IMR-90 (cell line): ENCODE measurements around the gene KRTAP10-9. TPM values are rescaled to one million over a fixed set of nuclear protein-coding genes. Genes with fewer than 3 reads are reported as not detected.
"Not testable (repeated sequence)": the region's sequence is repeated elsewhere in the genome, so short reads cannot be mapped to it uniquely, and the experiment has no call there.

ENCODE experiments used
- ATAC-seq: fragments of 200-7000 bp; cut with Tn5 transposase; 2 replicates; pipeline ENCODE4 v1.9.1; 2020; ENCODE audit warnings: low read depth, mild to moderate bottlenecking, moderate library complexity
- BruUV-seq: library from RNA; stranded (reverse); fragments of 400-500 nt; replicated peaks from 2 replicates; lab custom pipeline; 2021; lab: Mats Ljungman, UMichigan
- CTCF ChIA-PET: fragments of 300-600 bp; formaldehyde crosslinking; extraction: SDS; loops from one replicate; lab custom pipeline; 2021; ENCODE audit warnings: antibody characterized with exemption; lab: Yijun Ruan, JAX
- POLR2A ChIA-PET: fragments of 300-600 bp; sonication (Branson Sonifier 250); formaldehyde crosslinking; loops from one replicate; lab custom pipeline; 2022; ENCODE audit warnings: antibody characterized with exemption; ENCODE audit not compliant: unreplicated experiment; lab: Charles Lee
- DNase-seq: peaks from one replicate; pipeline ENCODE4 v3.0.0; 2013
- H2AFZ ChIP-seq: replicated peaks from 2 replicates; pipeline ENCODE3; 2013; ENCODE audit warnings: low read length, mild to moderate bottlenecking; ENCODE audit not compliant: poor library complexity
- H2AK5ac ChIP-seq: 2 replicates; pipeline ENCODE4 v1.6.1; 2013; ENCODE audit warnings: low read depth, low read length, inconsistent platforms
- H2AK9ac ChIP-seq: replicated peaks from 2 replicates; pipeline ENCODE3; 2013; ENCODE audit warnings: mild to moderate bottlenecking, low read depth, low read length, moderate library complexity; ENCODE audit not compliant: poor library complexity
- H2BK120ac ChIP-seq: 2 replicates; pipeline ENCODE4 v1.6.1; 2013; ENCODE audit warnings: low read depth, low read length, inconsistent platforms
- H2BK15ac ChIP-seq: 3 replicates; pipeline ENCODE4 v1.6.1; 2013; ENCODE audit warnings: low read depth, low read length, inconsistent platforms
- H2BK20ac ChIP-seq: 2 replicates; pipeline ENCODE4 v1.6.1; 2013; ENCODE audit warnings: low read depth, mild to moderate bottlenecking, inconsistent platforms, low read length, moderate library complexity
- H2BK5ac ChIP-seq: 2 replicates; pipeline ENCODE4 v1.6.1; 2013; ENCODE audit warnings: mild to moderate bottlenecking, low read depth, low read length, inconsistent platforms; ENCODE audit not compliant: poor library complexity, severe bottlenecking
- H3K14ac ChIP-seq: replicated peaks from 2 replicates; pipeline ENCODE4 v1.6.1; 2013; ENCODE audit warnings: low read depth, low read length, inconsistent platforms
- H3K18ac ChIP-seq: 2 replicates; pipeline ENCODE4 v1.6.1; 2013; ENCODE audit warnings: low read depth, low read length, control low read depth
- H3K23ac ChIP-seq: 2 replicates; pipeline ENCODE4 v1.6.1; 2013; ENCODE audit warnings: low read depth, low read length, inconsistent platforms
- H3K27ac ChIP-seq: 2 replicates; pipeline ENCODE4 v1.5.1; 2013; ENCODE audit warnings: mild to moderate bottlenecking, control low read depth, low read length; ENCODE audit not compliant: insufficient read depth
- H3K27me3 ChIP-seq: 2 replicates; pipeline ENCODE4 v1.6.1; 2013; ENCODE audit warnings: low read length; ENCODE audit not compliant: control insufficient read depth, insufficient read depth
- H3K36me3 ChIP-seq: 2 replicates; pipeline ENCODE4 v1.6.1; 2013; ENCODE audit warnings: low read length, mixed read lengths; ENCODE audit not compliant: control insufficient read depth, insufficient read depth
- H3K4ac ChIP-seq: 2 replicates; pipeline ENCODE4 v1.6.1; 2013; ENCODE audit warnings: low read depth, low read length, inconsistent platforms
- H3K4me1 ChIP-seq: 2 replicates; pipeline ENCODE4 v1.6.1; 2013; ENCODE audit warnings: low read length, mixed read lengths; ENCODE audit not compliant: control insufficient read depth, insufficient read depth
- H3K4me2 ChIP-seq: 2 replicates; pipeline ENCODE4 v1.6.1; 2013; ENCODE audit warnings: low read depth, mild to moderate bottlenecking, control low read depth, low read length, moderate library complexity
- H3K4me3 ChIP-seq: 2 replicates; pipeline ENCODE4 v1.5.1; 2013; ENCODE audit warnings: low read depth, mild to moderate bottlenecking, control low read depth, low read length, moderate library complexity; ENCODE audit not compliant: insufficient read depth
- H3K56ac ChIP-seq: 2 replicates; pipeline ENCODE4 v1.6.1; 2013; ENCODE audit warnings: low read length, inconsistent platforms; ENCODE audit not compliant: insufficient read depth; ENCODE audit errors: extremely low read depth
- H3K79me1 ChIP-seq, 2 experiments: 2 replicates each; pipeline ENCODE4 v1.6.1; 2013; ENCODE audit warnings: low read length in 2 of 2, inconsistent platforms in 1 of 2, low read depth in 1 of 2
- H3K9ac ChIP-seq: 2 replicates; pipeline ENCODE4 v1.6.1; 2013; ENCODE audit warnings: low read depth, low read length, control low read depth
- H3K9me1 ChIP-seq: 2 replicates; pipeline ENCODE4 v1.6.1; 2013; ENCODE audit warnings: low read length, inconsistent platforms; ENCODE audit not compliant: insufficient read depth
- H3K9me3 ChIP-seq: 2 replicates; pipeline ENCODE4 v1.6.1; 2013; ENCODE audit warnings: low read length; ENCODE audit not compliant: control insufficient read depth, insufficient read depth
- H4K20me1 ChIP-seq: 2 replicates; pipeline ENCODE4 v1.6.1; 2013; ENCODE audit warnings: low read length, inconsistent platforms; ENCODE audit not compliant: insufficient read depth
- H4K5ac ChIP-seq: 2 replicates; pipeline ENCODE4 v1.6.1; 2013; ENCODE audit warnings: mild to moderate bottlenecking, low read depth, low read length, control low read depth
- H4K8ac ChIP-seq, 2 experiments: 2 replicates each; pipeline ENCODE4 v1.6.1; 2013; ENCODE audit warnings: low read depth in 2 of 2, low read length in 2 of 2, control low read depth in 1 of 2, inconsistent platforms in 1 of 2
- H4K91ac ChIP-seq: 2 replicates; pipeline ENCODE4 v1.6.1; 2013; ENCODE audit warnings: low read depth, low read length, inconsistent platforms; ENCODE audit not compliant: insufficient read depth
- WGBS, 2 experiments: methylation state at CpG; one replicate each; pipeline versions ENCODE4 v1.1.5 to v1.1.7; 2013; ENCODE audit warnings: missing lambda C conversion rate in 2 of 2; ENCODE audit not compliant: insufficient read length in 1 of 2; ENCODE audit errors: extremely low coverage in 2 of 2; 5-methylcytosine and 5-hydroxymethylcytosine counted together
- dilution Hi-C: fragments of 300-500 bp; cut with HindIII; formaldehyde crosslinking; loops from one replicate; pipeline ENCODE4 v1.14.3; 2018; ENCODE audit warnings: low sequenced_read_pairs; ENCODE audit not compliant: unreplicated experiment
- in situ Hi-C: fragments of 300-500 bp; cut with MboI; formaldehyde crosslinking; loops from 3 replicates; pipeline ENCODE4 v1.14.3; 2019; ENCODE audit warnings: low sequenced_read_pairs, inconsistent platforms, mixed read lengths
- intact Hi-C: fragments of 100-400 bp; cut with micrococcal nuclease; formaldehyde crosslinking; loops from 2 replicates; pipeline ENCODE4 v1.10.0; 2022
- polyA plus RNA-seq, 3 experiments: library from polyadenylated mRNA; depleted of rRNA; stranded (reverse); fragments of >200 nt; gene quantifications; 2 replicates each; pipeline ENCODE4 v1.2.3, GENCODE V29; 2012; ENCODE audit warnings: low replicate concordance in 1 of 3
- total RNA-seq: library from RNA; depleted of rRNA; stranded (reverse); fragments of >200 nt; gene quantifications from 2 replicates; pipeline ENCODE4 v1.2.3, GENCODE V29; 2012

KRTAP10-9 gene
- total and polyA plus RNA-seq, 2 of the 4 experiments (the other 2 are of a cell fraction), result not detected

DNA sequence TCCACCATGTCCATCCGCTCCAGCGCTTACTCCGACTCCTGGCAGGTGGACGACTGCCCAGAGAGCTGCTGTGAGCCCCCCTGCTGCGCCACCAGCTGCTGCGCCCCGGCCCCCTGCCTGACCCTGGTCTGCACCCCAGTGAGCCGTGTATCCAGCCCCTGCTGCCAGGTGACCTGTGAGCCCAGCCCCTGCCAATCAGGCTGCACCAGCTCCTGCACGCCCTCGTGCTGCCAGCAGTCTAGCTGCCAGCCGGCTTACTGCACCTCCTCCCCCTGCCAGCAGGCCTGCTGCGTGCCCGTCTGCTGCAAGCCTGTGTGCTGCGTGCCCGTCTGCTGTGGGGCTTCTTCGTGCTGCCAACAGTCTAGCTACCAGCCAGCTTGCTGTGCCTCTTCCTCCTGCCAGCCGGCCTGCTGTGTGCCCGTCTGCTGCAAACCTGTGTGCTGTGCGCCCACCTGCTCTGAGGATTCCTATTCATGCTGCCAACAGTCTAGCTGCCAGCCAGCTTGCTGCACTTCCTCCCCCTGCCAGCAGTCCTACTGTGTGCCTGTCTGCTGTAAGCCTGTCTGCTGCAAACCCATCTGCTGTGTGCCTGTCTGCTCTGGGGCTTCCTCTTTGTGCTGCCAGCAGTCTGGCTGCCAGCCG, 409 bp downstream of the KRTAP10-9 start:
- H2BK20ac ChIP-seq, H3K4me3 ChIP-seq, H2BK15ac ChIP-seq, DNase-seq, H3K4me2 ChIP-seq, H3K14ac ChIP-seq, H3K23ac ChIP-seq, H2BK120ac ChIP-seq, BruUV-seq, H3K9me1 ChIP-seq, H4K20me1 ChIP-seq, CTCF ChIA-PET, H2BK5ac ChIP-seq, H4K8ac ChIP-seq, H2AK5ac ChIP-seq, in situ Hi-C loops, H3K27ac ChIP-seq, POLR2A ChIA-PET, H2AK9ac ChIP-seq, H4K5ac ChIP-seq, H3K56ac ChIP-seq, H3K4me1 ChIP-seq, dilution Hi-C loops, ATAC-seq, H3K9me3 ChIP-seq, H4K91ac ChIP-seq, H3K18ac ChIP-seq, H3K79me1 ChIP-seq, H3K27me3 ChIP-seq, H3K4ac ChIP-seq, H3K9ac ChIP-seq, H2AFZ ChIP-seq, intact Hi-C loops, H3K36me3 ChIP-seq: not testable (repeated sequence)
- WGBS, 2 experiments, result 80% methylated on average over 7 of the region's 20 CpGs; no CpG with 5 or more reads in 1 of the 2 experiments

DNA sequence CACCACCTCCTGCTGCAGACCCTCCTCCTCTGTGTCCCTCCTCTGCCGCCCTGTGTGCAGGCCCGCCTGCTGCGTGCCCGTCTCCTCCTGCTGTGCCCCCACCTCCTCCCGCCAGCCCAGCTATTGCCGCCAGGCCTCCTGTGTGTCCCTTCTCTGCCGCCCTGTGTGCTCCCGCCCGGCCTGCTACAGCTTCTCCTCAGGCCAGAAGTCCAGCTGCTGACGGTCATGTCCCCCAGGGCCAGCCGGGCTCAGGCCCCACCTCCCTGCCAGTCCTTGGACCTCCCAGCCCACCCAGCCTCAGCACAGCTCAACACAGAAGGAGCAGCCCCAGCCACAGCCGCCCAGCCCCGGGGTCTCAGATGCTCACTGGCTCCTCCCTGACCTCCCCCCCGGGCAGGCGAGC, 939 bp downstream of the KRTAP10-9 start:
- H2AK5ac ChIP-seq, H3K23ac ChIP-seq, H2AK9ac ChIP-seq, H3K9me1 ChIP-seq, intact Hi-C loops, H2BK15ac ChIP-seq, H3K4me3 ChIP-seq, H3K4me1 ChIP-seq, H3K14ac ChIP-seq, H3K4me2 ChIP-seq, H2BK5ac ChIP-seq, H3K18ac ChIP-seq, H3K79me1 ChIP-seq, ATAC-seq, H3K9me3 ChIP-seq, H2AFZ ChIP-seq, H3K36me3 ChIP-seq, H2BK20ac ChIP-seq, DNase-seq, H3K56ac ChIP-seq, POLR2A ChIA-PET, H3K27ac ChIP-seq, H3K9ac ChIP-seq, H4K20me1 ChIP-seq, H3K4ac ChIP-seq, H4K8ac ChIP-seq, H4K5ac ChIP-seq, H2BK120ac ChIP-seq, CTCF ChIA-PET, dilution Hi-C loops, in situ Hi-C loops, BruUV-seq, H3K27me3 ChIP-seq, H4K91ac ChIP-seq: not testable (repeated sequence)
- WGBS, 2 experiments, result no CpG with 5 or more reads among the region's 15 CpGs
